Caki2 (cell line): ENCODE measurements around the gene LIFR. TPM values are rescaled to one million over a fixed set of nuclear protein-coding genes. Genes with fewer than 3 reads are reported as not detected.
A peak's percentile ranks its signal among the peaks of the same experiment; 100 is the strongest.

Experiments
- DNase-seq: peaks from one replicate; pipeline ENCODE4 v3.0.0-alpha.2; 2015; ENCODE audit warnings: low read depth
- in situ Hi-C: cut with HindIII; loops from 2 replicates; pipeline ENCODE4 v1.10.0; 2016; ENCODE audit warnings: low sequenced_read_pairs, low pct_unique_long_range_greater_than_20kb, mixed read lengths
- total RNA-seq: library from RNA; depleted of rRNA; stranded (reverse); fragments of >200 nt; shearing (Covaris generic); gene quantifications from 2 replicates; pipeline ENCODE4 v1.2.3, GENCODE V29; 2014; ENCODE audit warnings: low replicate concordance

Gene LIFR
- total RNA-seq, 1 experiment from 2014 or later = 13.7 TPM

DNA sequence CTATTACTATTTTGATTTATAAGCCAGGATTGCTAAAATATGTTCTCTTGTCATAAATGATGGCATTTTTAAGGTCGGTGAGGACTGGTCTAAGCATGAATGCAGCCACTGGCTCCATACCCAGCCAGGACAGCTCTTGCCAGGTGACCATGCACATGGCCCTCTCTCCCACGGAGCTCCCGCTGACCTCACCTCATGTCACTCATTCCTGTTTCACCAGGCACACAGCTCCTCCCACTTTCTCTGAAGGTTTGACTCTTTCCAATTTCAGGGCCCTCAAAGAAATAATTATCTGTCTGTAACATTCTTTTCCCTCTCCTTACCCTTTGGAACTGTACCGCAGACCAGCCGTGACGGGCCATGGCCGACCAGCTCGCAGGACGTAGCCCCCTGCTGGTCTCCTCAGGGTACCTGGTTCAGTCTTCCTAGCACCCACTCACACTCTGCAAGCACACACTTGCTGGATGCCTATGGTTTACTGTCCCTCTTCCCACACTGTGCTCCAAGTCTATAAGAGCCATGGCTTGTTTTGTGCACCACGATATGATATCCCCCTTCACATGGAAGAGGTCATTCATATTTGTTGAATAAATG, 72.5 kb downstream of the LIFR start:
- in situ Hi-C loops = no loop called here
- no peak for DNase-seq

DNA sequence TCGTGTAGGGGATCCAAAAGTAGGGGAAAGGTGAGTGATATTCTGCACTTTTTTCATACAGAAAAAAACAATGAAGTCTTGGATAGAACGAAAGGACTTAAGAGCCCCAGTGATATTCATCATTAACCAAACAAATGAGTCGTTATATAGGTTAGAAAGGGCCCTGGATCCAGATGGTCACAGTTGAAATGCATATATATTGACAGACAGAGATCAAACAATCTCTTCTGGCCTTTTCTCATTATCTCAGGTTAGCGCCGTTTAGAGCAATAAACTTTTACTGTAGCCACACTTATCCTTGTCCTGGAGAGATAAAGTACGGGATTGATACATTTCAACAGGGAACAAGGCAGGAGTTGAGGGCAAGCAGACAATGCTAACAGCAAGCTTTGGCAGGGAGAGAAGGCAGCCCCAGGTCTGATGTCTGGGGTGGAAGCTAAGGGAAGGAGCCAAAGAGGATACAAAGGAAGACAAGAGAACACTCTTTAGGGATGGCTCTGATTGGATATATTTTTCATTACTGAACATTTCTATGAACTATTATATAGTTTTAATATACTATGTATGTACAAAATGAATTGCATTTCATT, 77.0 kb downstream of the LIFR start:
- DNase-seq = no peak
- in situ Hi-C loops = no loop called here

DNA sequence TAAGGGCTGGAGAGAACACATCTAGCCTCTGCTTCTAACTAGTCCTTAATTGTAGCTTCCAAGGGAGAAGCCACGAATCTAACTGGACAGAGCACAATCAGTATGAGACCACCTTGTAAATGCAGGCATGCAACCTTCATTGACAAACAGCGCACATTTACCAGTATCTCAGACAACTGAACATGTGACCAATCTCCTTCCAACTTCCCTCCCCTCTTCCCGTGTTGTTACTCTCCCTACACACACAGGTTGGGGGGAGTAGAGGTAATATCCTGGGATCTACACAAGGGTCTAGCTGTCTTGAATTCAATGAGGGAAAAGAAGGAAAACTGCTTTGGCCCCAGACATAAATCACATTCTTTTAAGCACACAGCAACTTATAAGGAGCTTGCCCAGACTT, 77.6 kb downstream of the LIFR start:
- in situ Hi-C loops = no loop called here
- DNase-seq = no peak

DNA sequence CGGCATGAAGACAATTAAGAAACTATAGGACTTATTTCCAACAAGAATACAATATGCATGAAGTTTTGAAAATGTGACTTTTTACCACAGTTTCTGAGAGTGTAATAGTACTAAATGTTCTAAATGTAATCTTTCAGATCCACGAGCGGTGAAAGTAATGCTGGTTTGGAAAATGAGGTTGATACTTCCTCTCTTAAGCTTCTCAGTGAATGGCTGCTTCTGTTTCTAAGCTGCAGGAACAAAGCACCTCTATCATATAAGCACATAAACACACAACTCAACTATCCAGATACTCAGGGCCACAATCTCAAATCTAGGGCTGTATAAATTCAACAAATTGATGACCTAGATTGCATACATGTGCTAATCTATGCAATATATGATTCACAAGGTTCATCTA, 78.3 kb downstream of the LIFR start:
- in situ Hi-C loops = no loop called here
- no peak for DNase-seq

DNA sequence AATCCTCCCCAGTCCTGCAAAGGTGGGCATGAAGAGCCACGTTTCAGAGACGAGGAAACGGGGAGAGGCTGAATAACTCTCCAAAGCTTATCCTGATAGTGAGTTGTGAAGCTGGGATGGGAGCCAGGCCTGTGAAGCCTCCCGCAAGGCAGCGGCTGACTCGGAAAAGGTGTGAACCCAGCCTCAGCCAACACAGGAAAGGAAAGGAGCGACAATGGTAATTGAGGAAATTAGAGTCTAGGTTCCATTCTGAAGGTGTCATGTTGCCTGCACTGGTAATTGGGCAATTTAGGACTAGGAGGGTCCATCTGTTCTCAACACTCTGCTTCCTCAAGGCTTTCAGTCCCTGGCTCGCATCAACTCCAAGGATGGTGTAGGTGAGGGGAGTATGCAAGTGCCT, 83.4 kb downstream of the LIFR start:
- DNase-seq = no peak
- in situ Hi-C loops = no loop called here

DNA sequence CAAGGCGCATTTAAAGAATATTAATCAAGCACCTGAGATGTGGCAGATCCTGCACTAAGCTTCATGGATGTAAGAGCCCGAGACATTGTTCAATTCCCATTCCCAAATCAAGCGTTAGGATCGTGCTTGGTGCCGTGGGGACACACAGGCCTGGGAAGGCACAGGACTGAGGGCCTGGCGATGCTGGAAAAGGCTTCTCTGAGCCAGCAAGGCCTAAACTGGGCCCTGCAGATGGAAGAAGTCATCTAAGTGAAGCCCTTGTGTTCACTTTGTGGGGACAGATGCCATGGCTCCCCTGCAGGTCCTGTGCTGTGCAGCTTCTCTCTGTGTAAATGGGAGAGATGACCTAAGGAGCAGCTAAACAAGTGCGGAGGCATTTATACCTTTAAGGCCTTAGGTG, 83.9 kb downstream of the LIFR start:
- in situ Hi-C loops = no loop called here
- no peak for DNase-seq

DNA sequence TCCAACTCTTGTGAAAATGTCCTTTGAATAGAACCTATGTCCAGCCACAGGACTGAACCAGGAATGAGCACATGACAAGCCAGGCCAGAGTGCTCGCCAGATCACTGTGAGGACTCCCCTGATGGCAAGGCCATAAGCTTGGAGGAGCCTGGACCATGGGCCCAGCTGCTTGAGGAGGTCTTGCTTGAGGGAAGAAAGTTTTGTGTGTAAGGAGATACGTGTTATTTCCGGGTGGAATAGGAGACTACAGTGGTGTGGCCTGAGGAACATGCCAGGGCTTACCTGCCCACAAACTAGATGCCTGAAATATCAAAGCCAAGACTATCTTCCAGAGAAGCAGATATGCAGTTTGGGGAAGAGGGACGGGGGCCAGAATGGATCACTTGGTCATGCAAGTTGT, 84.7 kb downstream of the LIFR start:
- DNase-seq = no peak
- in situ Hi-C loops = no loop called here

DNA sequence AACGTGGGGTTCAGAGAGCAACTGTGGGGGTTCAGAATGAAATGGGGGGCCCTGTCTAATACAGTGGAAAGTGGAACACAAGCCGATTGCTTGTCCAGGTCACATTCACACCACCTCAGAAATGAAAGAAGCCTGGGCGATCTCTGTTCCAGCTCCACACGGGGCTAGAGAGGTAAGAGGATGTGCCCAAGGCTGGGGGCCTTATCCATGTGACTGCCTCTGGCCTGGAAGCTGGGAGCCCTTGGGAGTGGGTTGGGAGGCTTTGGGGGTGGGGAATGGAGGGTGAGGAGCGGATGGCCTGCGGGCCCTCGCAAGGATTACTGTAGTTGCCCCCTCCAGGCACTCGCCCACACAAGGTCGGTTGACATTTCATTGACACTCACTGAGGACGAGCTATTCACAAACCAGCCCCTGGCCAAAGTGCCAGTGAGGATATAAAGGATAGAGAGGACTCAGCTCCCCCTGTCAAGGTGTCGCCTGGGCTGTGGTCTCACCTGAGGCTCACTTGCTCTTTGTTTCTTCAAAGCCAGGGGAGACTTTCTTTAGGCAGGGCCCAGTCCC, 86.7 kb downstream of the LIFR start:
- in situ Hi-C loops = no loop called here
- no peak for DNase-seq

DNA sequence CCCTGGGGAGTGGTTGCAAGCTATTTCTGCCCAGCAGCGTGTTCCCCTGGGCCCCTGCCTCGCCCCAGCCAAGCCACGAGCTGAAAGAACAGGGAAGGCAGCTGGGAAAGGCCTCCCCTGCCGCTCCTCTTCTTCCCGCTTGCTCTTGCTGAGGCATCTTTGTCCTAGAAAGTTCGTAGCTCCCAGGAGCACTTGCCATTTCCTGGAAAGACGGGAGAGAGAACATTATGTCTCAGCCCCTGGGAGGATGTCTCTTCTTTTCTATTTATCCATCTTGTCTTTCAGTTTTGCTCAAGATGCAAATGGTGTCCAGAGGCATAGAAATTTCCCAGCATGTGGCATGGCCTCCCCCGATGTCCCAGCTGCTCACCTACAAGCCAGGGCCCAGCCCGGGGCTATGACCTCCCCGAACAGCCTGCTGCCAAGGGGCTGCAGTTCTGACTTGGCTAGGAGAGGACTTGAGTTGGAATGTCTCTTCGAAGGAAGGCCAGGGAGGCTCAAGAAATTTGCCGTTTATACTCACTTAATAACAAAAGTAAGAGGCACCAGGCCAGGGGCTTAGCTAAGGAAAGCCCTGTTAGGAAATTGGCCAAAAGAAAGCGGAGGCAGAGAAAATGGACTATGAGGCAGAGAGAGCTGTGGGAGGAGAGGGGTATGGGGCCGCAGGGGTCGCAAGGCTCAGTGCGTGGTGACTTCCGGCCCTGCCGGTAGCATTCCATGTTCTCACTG, 87.3 kb downstream of the LIFR start:
- in situ Hi-C loops = no loop called here
- DNase-seq = no peak

DNA sequence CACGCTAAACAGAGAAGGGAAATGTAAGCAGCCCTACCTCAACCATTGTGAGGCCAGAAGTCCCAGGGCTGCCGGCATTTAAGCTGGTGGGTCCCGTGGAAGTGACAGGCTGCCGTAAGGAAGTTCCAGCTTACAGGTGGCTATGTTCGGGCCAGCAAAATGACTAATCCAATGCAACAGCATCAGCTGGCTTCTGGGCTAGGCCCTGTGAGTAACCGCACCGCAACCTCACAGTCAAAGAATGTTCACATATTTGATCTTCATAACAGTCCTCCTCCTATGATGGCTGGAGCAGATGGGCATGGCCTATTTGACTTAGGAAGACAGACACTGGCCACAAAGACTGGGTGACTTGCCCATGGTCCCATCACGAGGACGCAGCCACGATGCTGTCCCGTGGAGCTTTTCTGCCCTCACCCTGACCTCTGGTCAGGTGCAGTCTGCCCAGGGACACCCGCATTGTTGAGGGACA, 88.2 kb downstream of the LIFR start:
- DNase-seq = no peak

DNA sequence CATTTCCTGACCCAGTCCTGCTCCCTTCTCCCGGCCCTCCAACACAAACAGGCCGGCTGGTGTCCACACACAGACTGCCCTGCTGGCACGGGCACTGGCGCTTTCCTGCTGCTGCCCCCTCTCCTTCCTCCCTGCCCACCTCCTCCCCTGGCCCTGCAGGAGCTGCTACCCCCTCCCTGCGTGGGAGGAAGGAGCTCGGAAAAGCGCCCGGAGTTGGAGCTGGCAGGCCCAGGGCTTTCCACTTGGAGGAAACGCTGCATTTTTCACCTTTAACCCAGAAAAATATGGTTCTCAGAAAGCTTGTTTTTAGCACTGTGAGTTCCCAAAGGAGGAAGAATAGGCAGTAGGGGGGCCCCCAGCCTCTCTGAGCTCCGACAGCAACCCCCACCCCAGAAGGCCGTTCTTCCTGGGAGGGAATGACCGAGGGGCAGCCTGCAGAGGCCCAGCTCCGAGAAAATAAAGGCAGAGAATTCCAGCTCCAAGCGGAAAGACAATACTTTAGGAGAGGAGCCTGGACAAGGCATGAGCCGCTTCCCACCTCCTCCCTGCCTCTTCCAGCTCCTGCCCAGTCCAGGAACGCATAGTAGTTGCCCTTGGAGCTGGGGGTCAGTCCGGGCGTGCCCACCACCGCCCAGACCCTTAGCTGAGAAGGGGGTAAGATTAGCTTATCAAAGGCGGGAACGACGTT, 88.9 kb downstream of the LIFR start:
- in situ Hi-C loops = no loop called here
- DNase-seq = no peak

More for the DNA sequence above, 88.2 kb downstream of the LIFR start:
- in situ Hi-C loops = no loop called here

DNA sequence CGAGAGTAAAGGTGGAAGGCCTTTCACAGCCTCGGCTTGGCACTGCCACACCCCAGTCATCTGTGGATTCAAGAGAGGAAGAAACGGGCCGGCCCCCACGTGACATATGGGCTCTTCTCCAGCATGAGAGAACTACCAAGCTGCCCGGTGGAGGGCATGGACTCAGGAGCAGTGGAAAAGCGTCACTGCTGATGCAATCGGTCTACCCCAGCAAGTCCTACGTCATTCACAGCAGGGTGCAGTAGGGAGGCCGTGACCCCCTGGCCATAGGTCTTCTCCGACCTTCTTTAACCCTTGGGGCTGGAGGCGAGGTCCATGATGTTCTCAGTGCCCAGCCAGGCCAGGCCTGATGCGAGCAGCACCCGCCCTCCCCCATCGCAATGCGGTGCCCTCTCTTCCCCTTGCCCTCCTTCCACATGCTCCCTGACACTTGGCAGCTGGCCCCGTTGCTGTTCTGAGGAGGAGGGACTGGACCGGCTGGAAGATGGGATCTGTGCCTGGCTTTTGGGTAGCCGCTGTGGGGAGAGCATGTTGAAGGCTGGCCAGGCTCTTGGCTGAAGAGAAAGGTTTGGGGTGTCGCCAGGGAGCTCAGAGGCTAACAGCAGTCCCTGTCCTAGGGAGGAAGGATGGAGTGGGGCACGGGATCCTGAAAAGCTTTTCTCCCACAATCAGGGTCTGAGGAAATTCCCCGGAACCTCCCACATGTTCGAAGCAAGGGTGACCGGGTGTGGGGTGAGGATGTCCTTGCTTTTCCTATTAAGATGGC, 89.8 kb downstream of the LIFR start:
- in situ Hi-C loops = no loop called here
- no peak for DNase-seq

DNA sequence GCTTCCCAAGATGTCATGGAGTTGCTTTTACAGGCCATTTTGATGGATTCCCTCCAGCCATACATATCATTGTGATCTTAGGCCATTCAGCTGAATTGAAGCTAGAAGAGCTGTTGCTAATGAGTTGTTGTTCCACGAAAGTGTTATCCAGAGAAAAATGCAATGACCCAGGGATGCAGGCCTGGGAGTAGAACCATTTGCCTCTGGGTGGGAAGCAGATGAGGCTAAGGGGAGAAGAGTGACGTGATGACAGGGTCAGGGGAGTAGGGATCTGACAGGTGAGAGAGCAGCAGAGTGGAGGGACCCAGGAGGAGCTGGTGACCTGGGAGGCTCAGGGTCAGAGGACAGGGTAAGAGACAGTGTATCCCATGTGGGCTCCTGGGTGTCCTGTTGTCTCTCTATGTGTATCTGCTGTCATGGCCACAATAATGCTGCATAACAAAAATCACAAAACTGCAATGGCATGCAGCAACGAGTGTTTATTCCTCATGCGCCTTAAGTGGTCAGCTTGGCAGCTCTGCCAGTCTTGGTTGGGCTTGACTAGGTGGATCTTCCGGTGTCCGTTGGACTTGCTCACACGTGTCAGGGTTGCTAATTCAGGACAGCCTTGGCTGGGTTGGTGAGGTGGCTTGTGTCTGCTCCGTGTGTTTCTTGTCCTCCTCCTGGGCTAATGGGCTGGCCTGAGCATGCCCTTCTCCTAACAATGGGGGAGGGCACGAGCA, 90.6 kb downstream of the LIFR start:
- in situ Hi-C loops = no loop called here

DNA sequence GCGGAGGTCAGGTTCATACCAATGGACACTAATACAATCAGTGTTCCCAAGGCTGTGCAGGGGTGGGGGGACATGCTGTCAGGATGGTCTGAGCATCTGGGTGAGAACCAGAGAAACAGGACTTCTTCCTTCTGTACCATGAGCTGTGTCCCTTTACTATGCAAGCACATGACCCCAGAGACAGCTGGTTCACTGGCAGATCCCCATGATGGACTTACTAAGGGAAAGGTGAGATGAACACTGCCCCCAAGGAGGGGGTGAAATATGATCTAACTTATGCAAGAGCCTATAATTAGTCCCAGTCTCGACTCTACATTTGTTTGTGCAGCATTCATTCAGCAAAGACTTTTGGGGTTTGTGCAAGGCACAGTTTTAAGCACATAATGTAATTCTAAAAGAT, 91.4 kb downstream of the LIFR start:
- in situ Hi-C loops = no loop called here
- no peak for DNase-seq

More for the DNA sequence above, 90.6 kb downstream of the LIFR start:
- no peak for DNase-seq

DNA sequence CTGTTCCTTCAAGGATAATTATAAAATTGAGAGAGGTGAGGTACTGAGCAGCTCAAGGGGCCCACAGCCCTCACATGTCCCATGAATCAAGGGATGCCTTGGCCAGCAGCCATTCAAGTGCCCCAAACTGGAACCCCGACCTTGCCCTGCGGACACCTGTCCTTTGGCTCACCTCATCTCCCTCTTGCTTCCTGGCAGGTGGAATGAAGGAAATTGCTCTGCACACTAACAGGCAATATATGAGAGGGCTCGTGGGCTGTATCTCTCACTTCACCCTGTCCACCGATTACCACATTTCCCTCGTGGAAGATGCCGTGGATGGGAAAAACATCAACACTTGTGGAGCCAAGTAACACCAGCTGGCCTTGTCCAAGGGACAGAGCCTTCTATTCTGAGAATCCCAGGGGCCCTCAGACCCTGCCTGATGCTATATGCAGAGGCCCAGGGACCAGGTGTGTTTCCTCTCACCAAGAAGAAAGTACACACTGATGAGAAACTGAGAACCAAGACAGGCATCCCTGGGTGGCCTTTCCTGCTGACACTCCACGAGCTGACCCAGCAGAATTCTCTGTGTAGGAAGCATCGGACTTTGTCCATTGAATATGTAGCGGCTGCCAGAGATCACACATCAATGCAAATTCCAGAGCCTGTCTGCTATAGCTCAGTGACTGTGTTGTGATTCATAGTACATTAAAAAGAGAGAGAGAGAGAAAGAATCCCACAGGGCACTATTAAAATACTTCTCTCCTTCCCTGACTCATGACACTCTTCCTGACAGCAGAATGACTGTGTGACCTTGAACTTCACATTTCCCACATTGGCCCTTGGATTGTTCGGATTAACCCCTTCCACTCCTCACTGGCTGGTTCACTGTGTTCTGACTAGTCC, 92.6 kb downstream of the LIFR start:
- DNase-seq = peak; percentile 88
- in situ Hi-C loops = no loop called here

DNA sequence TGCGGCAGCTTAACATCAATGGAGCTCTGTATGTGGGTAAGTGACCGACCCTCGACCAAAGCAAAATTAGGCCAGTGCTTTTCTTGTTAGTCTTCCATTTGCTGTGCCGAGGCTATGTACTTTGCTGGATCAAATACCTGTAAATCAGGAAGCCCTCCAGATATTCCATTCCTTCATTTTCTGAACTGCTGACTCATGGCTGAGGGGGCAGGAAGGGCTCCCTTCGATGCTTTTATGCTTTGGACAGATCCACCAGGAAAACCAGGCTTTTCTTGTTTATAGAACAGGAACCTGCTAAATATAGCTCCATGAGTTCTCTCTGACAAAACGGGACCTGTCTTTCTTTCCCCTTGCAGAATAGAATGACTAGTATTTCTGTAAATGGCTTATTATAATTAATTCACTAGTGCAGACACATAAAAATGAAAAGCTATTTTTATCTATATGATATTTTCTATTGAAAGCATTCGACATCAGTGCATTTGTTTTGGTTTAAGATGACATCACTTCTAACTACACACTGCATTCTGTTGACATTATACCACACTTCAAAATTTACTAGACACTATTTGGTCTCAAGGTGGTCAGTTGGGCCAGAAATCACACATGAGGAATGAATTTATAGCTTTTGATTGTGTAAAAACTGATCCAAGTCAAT, 93.3 kb downstream of the LIFR start:
- peak; percentile 16 for DNase-seq
- in situ Hi-C loops = no loop called here
